Memory B cell (primary cell): ENCODE data around the gene SLC13A1.
"Not testable (repeated sequence)": the region's sequence is repeated elsewhere in the genome, so short reads cannot be mapped to it uniquely, and the experiment has no call there.

Experiments used
- ATAC-seq: fragments of 150-1000 bp; cut with Tn5 transposase; 2 replicates; pipeline ENCODE4 v1.10.0; 2021; ENCODE audit warnings: low read depth, mild to moderate bottlenecking, moderate library complexity
- DNase-seq, 2 donors: peaks; one replicate each; pipeline ENCODE4 v3.0.0; 2022; ENCODE audit warnings: low spot score in 2 of 2
- H3K27ac Mint-ChIP-seq: one replicate; pipeline ENCODE4 v1.8.0; 2022; ENCODE audit warnings: mild to moderate bottlenecking, moderate library complexity, mixed read lengths
- H3K27me3 Mint-ChIP-seq: one replicate; pipeline ENCODE4 v1.8.0; 2022; ENCODE audit warnings: mixed read lengths
- H3K36me3 Mint-ChIP-seq: one replicate; pipeline ENCODE4 v1.8.0; 2022; ENCODE audit warnings: mild to moderate bottlenecking, mixed read lengths
- H3K4me1 Mint-ChIP-seq: one replicate; pipeline ENCODE4 v1.8.0; 2022; ENCODE audit warnings: mixed read lengths
- H3K4me3 Mint-ChIP-seq: one replicate; pipeline ENCODE4 v1.8.0; 2022; ENCODE audit warnings: mild to moderate bottlenecking, moderate library complexity, mixed read lengths
- H3K9me3 Mint-ChIP-seq: one replicate; pipeline ENCODE4 v1.8.0; 2022; ENCODE audit warnings: mixed read lengths

SLC13A1 gene

GRCh38 chr7:123199883-123200282, at the start of gene SLC13A1:
TSS of gene SLC13A1 (minus strand) at chr7:123199969. CDS start at chr7:123199946, 23 bp downstream.
- Mint-ChIP-seq H3K9me3 (peaks cover 2% of the 10 kb centered on the region), H3K27me3 (no peaks in the 10 kb centered on the region), H3K4me1 (no peaks in the 10 kb centered on the region)

GRCh38 chr7:123244768-123245167, 45.0 kb upstream of the SLC13A1 start:
- Mint-ChIP-seq H3K4me1 (no peaks in the 10 kb centered on the region), H3K27me3 (no peaks in the 10 kb centered on the region), H3K27ac (no peak overlapping the region), H3K36me3 (no peaks in the 10 kb centered on the region), H3K9me3 (no peaks in the 10 kb centered on the region), H3K4me3 (no peak overlapping the region)
- DNase-seq (no peak), ATAC-seq (no peak)

More at GRCh38 chr7:123199883-123200282, at the start of gene SLC13A1:
- Mint-ChIP-seq H3K4me3 (no peak within 1 kb of the TSS), H3K36me3 (no peaks in the 10 kb centered on the region), H3K27ac (no peak within 1 kb of the TSS)
- no peak for ATAC-seq
- DNase-seq, result no peak

- no peaks in the 10 kb centered on the region for H3K9me3 Mint-ChIP-seq
- no peaks in the 10 kb centered on the region for H3K36me3 Mint-ChIP-seq
- no peaks in the 10 kb centered on the region for H3K4me1 Mint-ChIP-seq
- no peak overlapping the region for H3K4me3 Mint-ChIP-seq
- H3K27me3 Mint-ChIP-seq, result no peaks in the 10 kb centered on the region
- H3K27ac Mint-ChIP-seq, result no peak overlapping the region
- DNase-seq, result no peak
- no peak for ATAC-seq
Measured at GRCh38 chr7:123242467-123243092, 42.8 kb upstream of the SLC13A1 start.

DNA sequence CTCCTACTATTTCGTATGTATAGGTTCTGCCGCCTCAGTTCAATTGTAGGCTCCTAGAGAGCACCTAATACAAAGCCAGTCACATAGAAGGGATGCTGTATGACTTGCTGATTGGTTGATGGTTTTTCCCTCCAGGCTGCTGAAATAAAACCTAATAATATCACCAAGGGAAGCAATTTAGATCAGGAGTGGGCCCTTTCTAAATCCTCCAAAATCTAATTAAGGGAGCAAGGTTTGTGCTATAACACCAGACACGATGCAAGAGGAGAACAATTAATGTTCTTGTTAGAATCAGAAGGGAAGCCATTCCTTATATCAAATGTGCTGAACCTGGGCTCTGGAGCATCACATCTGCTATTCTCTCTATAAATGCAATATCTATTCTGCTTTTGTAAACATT, 42.0 kb upstream of the SLC13A1 start:
- H3K27ac Mint-ChIP-seq, result no peak overlapping the region
- no peaks in the 10 kb centered on the region for H3K4me1 Mint-ChIP-seq
- H3K9me3 Mint-ChIP-seq, result peaks cover 1% of the 10 kb centered on the region
- DNase-seq (no peak), ATAC-seq (no peak)
- H3K36me3 Mint-ChIP-seq, result no peaks in the 10 kb centered on the region
- H3K27me3 Mint-ChIP-seq, result no peaks in the 10 kb centered on the region
- H3K4me3 Mint-ChIP-seq, result no peak overlapping the region

DNA sequence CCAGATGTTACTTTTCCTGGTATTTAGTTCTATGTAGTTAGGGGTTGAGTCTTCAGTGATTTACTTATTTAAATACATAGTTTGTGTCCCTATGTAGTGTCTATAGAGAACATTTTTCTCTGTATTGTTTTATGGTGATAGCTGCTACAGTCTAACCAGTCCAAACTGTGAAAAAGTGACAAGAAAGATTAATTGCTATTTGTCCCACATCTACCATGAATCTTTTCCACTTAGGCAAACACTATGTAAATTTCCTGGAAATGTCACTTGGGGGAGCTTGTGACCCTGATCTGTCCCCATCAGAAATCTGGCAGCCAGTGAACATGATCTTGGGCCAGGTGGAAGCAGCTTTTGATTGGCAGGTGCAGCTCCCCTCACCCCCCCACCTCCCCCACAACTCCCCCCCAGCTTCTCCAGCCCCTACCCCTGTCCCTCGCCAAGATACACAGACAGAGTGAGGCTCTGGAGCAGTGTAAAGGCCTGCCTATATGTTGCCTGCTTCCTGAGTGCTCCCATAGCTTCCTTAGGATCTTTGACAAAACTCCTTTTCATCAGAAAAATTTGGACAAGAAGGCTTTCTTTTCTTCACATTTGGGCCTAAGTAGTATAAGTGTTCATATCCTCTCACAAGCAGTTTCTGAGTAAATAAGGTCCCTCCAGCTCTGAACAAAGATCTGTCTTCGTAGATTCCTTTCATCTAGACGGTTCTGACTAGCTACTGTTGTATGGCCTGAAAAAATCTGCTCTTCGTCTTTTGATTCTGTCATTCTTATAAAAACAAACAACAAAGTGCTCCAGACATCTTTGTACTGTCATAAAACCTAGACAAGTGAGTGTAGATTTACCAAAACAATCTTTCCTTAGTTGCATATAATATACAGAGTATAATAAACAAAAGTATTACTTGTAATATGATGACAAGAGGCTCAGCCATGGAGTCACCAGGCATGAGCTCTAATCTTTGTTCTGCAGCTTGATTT, 31.5 kb upstream of the SLC13A1 start:
- no peak for ATAC-seq
- H3K9me3 Mint-ChIP-seq, result peaks cover 4% of the 10 kb centered on the region
- DNase-seq, result no peak
- no peak overlapping the region for H3K4me3 Mint-ChIP-seq
- no peaks in the 10 kb centered on the region for H3K36me3 Mint-ChIP-seq
- no peaks in the 10 kb centered on the region for H3K4me1 Mint-ChIP-seq
- H3K27ac Mint-ChIP-seq, result no peak overlapping the region
- no peaks in the 10 kb centered on the region for H3K27me3 Mint-ChIP-seq

DNA sequence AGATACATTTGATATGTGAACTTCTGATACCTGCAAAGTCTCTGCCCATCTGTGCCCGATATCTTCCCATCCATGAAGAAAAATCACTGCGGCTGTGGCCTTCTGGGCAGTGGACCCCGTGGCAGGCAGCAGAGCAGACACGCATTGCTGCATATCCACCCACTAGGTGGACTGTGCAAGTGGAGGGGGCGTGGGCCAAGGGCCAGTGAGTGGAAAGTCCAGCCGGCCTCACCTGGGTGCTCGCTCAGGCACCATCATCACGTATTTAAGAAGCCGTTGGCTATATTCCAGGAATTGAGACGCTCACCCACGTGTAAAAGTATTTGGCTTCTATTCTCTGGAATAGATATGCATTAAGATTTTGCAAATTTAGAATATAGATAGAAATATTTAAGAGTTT, 30.8 kb upstream of the SLC13A1 start:
- Mint-ChIP-seq H3K4me3 (no peak overlapping the region), H3K27ac (no peak overlapping the region), H3K4me1 (no peaks in the 10 kb centered on the region), H3K9me3 (peaks cover 5% of the 10 kb centered on the region), H3K36me3 (no peaks in the 10 kb centered on the region), H3K27me3 (no peaks in the 10 kb centered on the region)
- DNase-seq (no peak), ATAC-seq (no peak)

DNA sequence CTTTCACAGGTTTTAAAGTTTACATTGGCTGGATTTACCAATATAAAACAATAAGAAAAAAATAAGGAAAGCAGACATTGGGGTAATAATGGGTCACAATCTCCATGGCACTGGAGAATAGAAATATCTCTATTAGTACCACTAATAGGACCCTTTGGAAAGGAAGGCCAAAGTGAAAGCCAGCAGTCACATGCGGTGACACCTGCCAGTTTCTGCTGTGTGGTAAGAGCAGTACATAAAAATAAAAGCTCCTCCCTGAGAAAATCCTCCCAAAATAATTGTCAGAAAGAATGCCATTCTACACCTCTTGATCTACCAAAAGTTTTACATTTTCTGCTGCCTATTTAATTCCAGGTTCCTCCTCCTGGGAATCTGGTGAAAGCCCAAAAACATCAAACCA, 30.4 kb upstream of the SLC13A1 start:
- Mint-ChIP-seq H3K27me3 (no peaks in the 10 kb centered on the region), H3K4me1 (no peaks in the 10 kb centered on the region), H3K4me3 (no peak overlapping the region), H3K27ac (no peak overlapping the region), H3K36me3 (no peaks in the 10 kb centered on the region), H3K9me3 (peaks cover 8% of the 10 kb centered on the region)
- DNase-seq, result no peak
- ATAC-seq, result no peak

DNA sequence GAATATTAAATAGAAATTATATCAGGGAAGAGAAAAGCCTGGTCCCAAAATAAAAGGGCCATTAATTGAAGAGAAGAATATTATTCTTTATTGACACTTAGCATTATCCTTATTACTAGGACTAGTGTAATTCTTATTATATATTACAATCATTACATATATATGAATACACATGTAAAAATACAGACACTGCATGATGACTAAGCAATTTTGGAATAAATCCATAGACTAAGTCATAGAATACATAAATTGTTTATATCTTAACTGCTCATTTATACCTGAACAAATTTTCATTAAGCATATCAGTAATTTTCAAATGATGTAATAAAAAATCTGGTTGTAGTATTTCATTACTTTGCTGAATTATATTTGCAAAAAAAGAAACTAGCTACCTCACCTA, 29.7 kb upstream of the SLC13A1 start:
- H3K4me3 Mint-ChIP-seq, result no peak overlapping the region
- H3K36me3 Mint-ChIP-seq, result no peaks in the 10 kb centered on the region
- DNase-seq, result no peak
- no peaks in the 10 kb centered on the region for H3K27me3 Mint-ChIP-seq
- ATAC-seq, result no peak
- no peak overlapping the region for H3K27ac Mint-ChIP-seq
- peaks cover 9% of the 10 kb centered on the region for H3K9me3 Mint-ChIP-seq
- H3K4me1 Mint-ChIP-seq, result no peaks in the 10 kb centered on the region

- ATAC-seq, H3K27ac Mint-ChIP-seq, H3K4me3 Mint-ChIP-seq, H3K36me3 Mint-ChIP-seq, H3K27me3 Mint-ChIP-seq, H3K4me1 Mint-ChIP-seq, DNase-seq: not testable (repeated sequence)
- H3K9me3 Mint-ChIP-seq, result peaks cover 11% of the 10 kb centered on the region
Measured at GRCh38 chr7:123227666-123228065, 27.9 kb upstream of the SLC13A1 start.

DNA sequence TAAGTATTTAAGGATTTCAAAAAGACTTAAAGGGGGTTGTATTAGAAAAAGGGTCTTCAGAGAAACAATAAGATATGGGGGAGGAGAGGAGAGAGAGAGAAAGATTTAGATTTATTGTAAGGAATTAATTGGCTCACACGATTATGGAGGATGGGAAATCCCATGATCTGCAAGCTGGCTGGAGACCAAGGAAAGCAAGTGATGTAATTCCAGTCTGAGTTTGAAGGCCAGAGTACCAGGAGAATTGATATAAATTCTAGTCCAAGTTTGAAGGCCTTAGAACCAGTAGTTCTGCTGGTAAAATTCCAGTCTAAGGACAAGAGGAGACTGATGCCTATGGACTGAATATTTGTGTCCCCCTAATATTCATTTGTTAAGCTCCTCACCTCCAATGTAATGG, 20.6 kb upstream of the SLC13A1 start:
- H3K4me1 Mint-ChIP-seq, result no peaks in the 10 kb centered on the region
- no peak overlapping the region for H3K4me3 Mint-ChIP-seq
- no peaks in the 10 kb centered on the region for H3K27me3 Mint-ChIP-seq
- no peak for ATAC-seq
- H3K36me3 Mint-ChIP-seq, result no peaks in the 10 kb centered on the region
- no peak for DNase-seq
- H3K27ac Mint-ChIP-seq, result no peak overlapping the region
- peaks cover 10% of the 10 kb centered on the region for H3K9me3 Mint-ChIP-seq

GRCh38 chr7:123218866-123219265, 19.1 kb upstream of the SLC13A1 start:
- Mint-ChIP-seq H3K36me3 (no peaks in the 10 kb centered on the region), H3K27ac (no peak overlapping the region), H3K4me3 (no peak overlapping the region), H3K9me3 (peaks cover 8% of the 10 kb centered on the region), H3K4me1 (no peaks in the 10 kb centered on the region), H3K27me3 (no peaks in the 10 kb centered on the region)
- ATAC-seq (no peak), DNase-seq (no peak)

GRCh38 chr7:123216825-123217224, 17.1 kb upstream of the SLC13A1 start:
- no peak overlapping the region for H3K4me3 Mint-ChIP-seq
- no peaks in the 10 kb centered on the region for H3K27me3 Mint-ChIP-seq
- ATAC-seq, result no peak
- DNase-seq, result no peak
- H3K27ac Mint-ChIP-seq, result no peak overlapping the region
- H3K36me3 Mint-ChIP-seq, result no peaks in the 10 kb centered on the region
- H3K4me1 Mint-ChIP-seq, result no peaks in the 10 kb centered on the region
- H3K9me3 Mint-ChIP-seq, result no peaks in the 10 kb centered on the region

- H3K4me1 Mint-ChIP-seq, result no peaks in the 10 kb centered on the region
- H3K27ac Mint-ChIP-seq, result no peak overlapping the region
- no peak overlapping the region for H3K4me3 Mint-ChIP-seq
- H3K9me3 Mint-ChIP-seq, result no peaks in the 10 kb centered on the region
- no peak for DNase-seq
- no peak for ATAC-seq
- no peaks in the 10 kb centered on the region for H3K36me3 Mint-ChIP-seq
- H3K27me3 Mint-ChIP-seq, result no peaks in the 10 kb centered on the region
Measured at GRCh38 chr7:123215350-123215749, 15.6 kb upstream of the SLC13A1 start.

DNA sequence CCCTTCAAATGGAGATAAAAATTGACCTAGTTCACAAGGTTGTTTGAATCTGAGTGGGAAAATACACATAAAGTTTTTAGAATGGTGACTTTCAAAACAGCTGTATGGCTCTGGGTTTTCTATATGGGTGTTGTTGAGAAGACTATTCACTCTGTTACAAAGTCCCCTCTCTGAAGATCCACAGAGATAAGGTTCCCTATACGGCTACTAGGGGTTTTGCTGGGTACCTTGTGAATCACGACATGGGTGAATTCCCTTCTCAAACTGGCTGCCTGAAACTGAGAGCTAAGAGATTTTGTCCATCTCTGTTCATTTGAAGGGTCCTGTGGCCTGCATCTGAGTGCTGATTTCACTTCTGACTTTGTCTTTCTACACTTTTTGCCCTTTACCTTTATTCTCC, 11.8 kb upstream of the SLC13A1 start:
- no peaks in the 10 kb centered on the region for H3K36me3 Mint-ChIP-seq
- H3K4me3 Mint-ChIP-seq, result no peak overlapping the region
- no peak overlapping the region for H3K27ac Mint-ChIP-seq
- DNase-seq, result no peak
- no peaks in the 10 kb centered on the region for H3K27me3 Mint-ChIP-seq
- no peaks in the 10 kb centered on the region for H3K9me3 Mint-ChIP-seq
- no peaks in the 10 kb centered on the region for H3K4me1 Mint-ChIP-seq
- no peak for ATAC-seq
